SKM-1 treated with dmso at 0.1 percent for 144 hours (cell line): ENCODE data around the gene DPEP3.

Experiments used
- DNase-seq: peaks from one replicate; lab custom pipeline; 2025; ENCODE audit not compliant: unreplicated experiment; lab: John Stamatoyannopoulos, UW

The DPEP3 gene

DNA sequence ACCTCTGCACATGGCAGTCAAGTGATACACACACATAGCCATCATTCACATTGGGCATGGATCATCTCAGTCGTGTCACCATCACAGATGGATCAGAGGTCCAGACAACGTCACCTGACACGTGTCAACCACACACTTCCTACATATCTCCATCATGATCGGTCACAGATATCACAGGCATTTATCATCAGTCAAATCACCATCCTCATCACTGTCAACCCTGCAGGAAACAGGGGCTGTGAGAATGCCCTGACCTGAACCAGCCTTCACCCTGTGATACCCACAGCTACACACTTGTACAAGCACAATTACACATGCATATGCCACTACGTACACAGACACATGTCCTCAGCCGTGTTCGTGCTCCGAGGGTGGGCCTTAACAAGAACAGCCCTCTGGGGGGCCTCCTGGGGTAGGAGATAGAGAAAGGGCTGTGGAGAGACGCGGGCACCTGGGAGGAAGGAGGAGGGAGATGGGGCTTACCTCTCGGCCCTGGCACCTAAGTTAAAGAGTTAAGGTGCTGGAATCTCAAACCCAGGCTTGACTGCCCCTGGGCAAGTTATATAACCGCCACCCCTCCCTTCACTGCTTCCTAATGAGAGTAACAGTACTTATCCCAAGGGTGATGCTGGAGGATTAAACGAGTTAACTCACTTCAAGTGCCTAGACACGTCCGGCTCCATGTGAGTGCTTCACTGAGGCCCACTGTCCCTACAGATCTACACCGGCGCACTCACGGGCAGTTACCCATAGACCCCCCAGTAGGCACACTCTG lies 12.9 kb downstream of the DPEP3 start:
- no peak for DNase-seq

- DNase-seq, result peak; percentile 13
Measured at GRCh38 chr16:67966549-67967182, 13.6 kb downstream of the DPEP3 start.

GRCh38 chr16:67965668-67966548 lies 14.4 kb downstream of the DPEP3 start:
- DNase-seq, result no peak

GRCh38 chr16:67964477-67965131 lies 15.7 kb downstream of the DPEP3 start:
- DNase-seq, result no peak

DNA sequence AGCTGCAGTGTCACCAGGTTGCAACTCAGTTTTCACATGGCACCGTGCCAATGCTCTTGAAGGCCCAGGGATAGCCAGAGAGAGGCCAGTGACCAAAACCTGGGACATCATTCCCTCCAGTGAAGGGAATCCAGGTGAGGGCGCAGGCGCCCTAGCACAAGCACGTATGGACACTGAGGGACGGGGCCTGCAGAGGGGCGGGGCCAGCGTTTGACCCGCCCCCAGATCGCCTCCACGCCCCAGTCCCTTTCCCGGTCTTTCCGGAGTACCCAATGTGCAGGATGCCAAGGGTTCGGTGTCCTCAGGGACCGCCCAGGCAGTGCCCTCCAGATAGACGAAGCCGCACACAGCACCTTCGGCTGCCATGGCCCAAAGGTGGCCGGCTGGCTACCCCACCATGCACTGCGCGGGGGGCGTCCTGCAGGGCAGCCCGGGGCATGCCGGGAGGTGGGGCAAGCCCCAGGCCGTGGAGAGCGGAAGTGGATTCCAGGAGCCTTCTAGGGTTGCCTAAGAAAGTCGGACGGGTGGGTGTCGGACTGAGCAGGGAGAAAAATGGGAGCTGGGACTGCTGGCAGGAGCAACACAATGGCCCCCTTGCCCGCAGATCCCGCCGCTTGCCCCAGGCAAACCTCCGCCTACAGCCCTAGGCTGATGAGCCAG lies 16.5 kb downstream of the DPEP3 start:
- no peak for DNase-seq

- no peak for DNase-seq
Measured at GRCh38 chr16:67963292-67963661, 17.0 kb downstream of the DPEP3 start.

- DNase-seq, result no peak
Measured at GRCh38 chr16:67962135-67962534, 18.2 kb downstream of the DPEP3 start.

DNA sequence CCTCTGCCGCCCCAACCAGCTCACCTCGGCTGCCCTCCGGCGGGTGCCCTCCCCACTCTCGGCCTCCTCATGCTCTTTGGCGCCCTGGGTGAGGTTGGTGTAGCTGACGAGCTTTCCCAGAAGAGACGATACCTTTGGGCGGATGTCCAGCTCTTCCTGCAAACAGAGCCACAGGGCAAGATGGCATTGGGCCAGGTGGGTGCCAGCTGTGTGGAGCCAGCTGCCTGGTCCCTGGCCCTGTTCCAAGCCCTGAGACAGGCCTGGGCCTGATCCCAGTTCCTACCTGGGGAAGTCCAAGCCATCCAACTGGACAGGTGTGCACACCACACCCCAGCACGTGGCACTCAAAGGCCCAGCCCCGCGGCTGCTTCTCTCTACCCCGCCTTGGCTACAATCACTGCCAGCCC lies 18.7 kb downstream of the DPEP3 start:
- no peak for DNase-seq

- DNase-seq, result no peak
Measured at GRCh38 chr16:67959536-67960329, 20.6 kb downstream of the DPEP3 start.

GRCh38 chr16:67957622-67958021 lies 22.7 kb downstream of the DPEP3 start:
- no peak for DNase-seq

DNA sequence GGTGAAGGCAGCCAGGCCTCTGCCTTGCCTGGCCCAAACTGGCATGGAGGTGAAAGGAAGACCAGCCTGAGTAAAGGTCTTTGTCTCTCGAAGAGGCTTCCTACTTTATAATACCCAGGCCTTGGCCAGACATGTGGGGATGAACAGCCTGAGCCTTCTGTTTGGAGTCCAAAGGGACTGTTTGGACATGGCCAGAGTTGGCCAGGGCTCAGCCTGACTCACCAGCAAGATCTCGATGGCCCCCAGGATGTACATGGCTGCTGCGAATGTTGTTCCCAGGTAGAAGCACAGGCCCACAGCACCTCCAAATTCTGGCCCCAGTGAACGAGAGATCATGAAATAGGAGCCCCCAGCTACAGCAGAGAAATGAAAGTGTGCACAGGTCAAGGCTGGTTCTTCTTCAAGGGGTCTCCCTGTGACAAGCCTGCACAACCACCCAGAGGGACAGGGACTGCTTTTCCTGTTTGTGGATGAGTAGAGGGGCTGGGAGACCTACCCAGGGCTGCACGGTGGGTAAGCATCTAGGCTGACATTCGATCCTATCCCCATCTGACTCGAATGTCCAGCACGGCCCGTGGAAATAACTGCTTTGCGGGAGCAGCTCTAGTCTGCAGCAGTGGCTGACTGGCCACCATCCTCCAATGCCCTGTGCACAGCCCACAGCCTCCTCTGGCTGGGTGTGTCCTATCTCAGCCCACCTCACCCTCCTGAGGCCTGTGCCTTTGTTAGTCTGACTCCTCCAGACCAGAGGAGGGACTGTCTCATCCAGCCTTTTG lies 25.7 kb downstream of the DPEP3 start:
- no peak for DNase-seq

- no peak for DNase-seq
Measured at GRCh38 chr16:67953641-67954375, 26.5 kb downstream of the DPEP3 start.

DNA sequence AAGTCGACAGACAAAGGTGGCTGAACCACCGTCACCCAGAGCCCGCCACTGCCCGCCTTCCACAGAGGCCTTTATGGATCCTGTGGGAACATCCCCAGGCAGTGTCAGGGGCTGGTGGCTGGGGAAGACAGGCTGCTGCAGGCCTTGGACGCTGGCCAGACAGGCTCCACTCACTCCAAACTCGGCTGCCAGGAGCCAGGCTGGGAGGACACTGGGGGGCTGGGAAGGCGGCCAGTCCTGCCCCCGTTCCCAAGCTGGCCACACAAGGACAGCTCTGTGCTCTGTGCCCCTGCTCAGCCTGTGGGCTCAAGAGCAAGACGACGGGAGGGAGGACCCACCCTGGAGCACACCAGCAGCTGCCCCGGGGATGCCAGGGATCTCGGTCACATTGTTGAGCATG lies 28.8 kb downstream of the DPEP3 start:
- no peak for DNase-seq

GRCh38 chr16:67950335-67950843 lies 29.9 kb downstream of the DPEP3 start:
- DNase-seq, result no peak

DNA sequence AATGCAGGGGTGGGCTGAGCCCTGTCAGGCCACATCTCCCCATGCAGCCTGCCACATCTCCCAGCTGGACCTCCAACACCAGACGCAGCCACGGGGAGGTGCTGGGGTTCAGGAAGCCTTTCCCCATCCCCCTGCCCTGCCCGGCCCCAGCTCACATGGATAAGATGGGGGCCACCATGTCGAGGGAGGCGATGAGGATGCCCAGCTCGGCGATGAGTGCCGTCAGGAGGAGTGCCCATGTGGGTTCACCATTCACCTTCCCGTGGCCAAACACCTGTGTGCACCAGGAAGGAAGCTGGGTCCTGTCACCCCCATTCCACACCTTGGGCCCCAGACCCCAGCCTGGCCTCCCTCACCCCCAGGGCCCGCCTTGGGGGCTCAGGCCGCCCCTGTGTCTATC lies 30.7 kb downstream of the DPEP3 start:
- DNase-seq, result no peak

- DNase-seq, result no peak
Measured at GRCh38 chr16:67948015-67948414, 32.3 kb downstream of the DPEP3 start.

DNA sequence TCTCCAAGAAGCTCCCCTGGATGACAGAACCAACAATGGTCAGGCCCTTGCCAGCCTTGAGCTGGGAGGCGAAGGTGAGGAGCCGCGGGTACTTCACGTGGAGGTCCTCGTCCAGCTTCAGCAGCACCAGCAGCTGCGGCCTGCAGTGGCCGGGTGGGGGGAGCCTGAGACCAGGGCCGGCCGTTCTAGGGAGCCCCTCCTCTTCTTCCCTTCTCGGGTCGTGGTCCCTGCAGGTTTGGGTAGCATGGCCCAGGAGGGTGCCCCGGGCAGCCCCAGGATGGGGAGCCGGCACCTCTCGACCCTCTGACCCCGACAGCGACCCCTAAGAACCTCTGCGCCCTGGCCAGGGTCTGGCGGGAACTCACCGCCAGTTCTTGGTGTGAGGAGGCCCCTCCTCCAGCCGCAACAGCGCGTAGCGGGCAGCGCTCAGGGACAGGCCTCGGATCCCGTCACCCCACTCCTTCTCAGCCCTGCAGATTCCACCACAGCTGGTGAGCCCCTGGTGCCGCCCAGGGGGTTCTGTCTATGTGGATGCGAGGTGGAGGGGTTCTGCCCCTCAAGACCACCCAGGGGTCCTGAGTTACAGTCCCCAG lies 33.2 kb downstream of the DPEP3 start:
- DNase-seq, result no peak

DNA sequence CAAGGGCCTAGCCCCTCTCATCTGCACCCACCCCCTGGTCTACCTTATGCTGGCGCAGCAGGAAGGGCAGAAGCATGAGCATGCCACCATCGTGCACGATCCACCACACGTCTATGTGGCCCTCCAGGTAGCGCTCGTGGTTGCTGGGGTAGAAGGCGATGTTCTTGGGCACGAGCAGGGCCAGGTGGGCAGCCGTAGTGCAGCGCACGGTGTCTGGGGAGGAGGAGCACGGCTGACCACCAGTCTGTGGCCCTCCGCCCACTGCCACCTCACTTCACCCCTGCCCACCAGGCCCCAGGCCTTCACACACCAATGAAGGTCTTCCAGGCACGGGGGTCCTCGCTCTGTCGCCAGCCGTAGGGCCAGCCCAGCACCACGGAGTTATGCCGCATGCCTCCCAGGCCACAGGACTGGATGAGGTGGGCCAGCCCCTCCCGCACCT lies 34.1 kb downstream of the DPEP3 start:
- DNase-seq, result no peak
